IMR-90 (cell line): Measurements from ENCODE around the gene EVA1C. TPM values are rescaled to one million over a fixed set of nuclear protein-coding genes. Genes with fewer than 3 reads are reported as not detected.

ENCODE experiments used
- CTCF ChIP-seq: conservative IDR thresholded peaks from 2 replicates; pipeline ENCODE4 v1.5.1; 2012; ENCODE audit warnings: mild to moderate bottlenecking, low read depth, low read length, improper control_type of control experiment
- MAFK ChIP-seq: IDR thresholded peaks from 2 replicates; pipeline ENCODE4 v1.6.1; 2012; ENCODE audit warnings: low read depth, low read length, improper control_type of control experiment
- NFE2L2 ChIP-seq: fragments of 150-350 bp; IDR thresholded peaks from 2 replicates; pipeline ENCODE4 v1.6.1; 2016; ENCODE audit warnings: low read depth, mild to moderate bottlenecking, low read length
- RFX5 ChIP-seq: IDR thresholded peaks from 2 replicates; pipeline ENCODE4 v1.8.0; 2012; ENCODE audit warnings: low read depth, mild to moderate bottlenecking, low read length, moderate library complexity
- polyA plus RNA-seq, 3 experiments: library from polyadenylated mRNA; depleted of rRNA; stranded (reverse); fragments of >200 nt; gene quantifications; 2 replicates each; pipeline ENCODE4 v1.2.3, GENCODE V29; 2012; ENCODE audit warnings: low replicate concordance in 1 of 3
- total RNA-seq: library from RNA; depleted of rRNA; stranded (reverse); fragments of >200 nt; gene quantifications from 2 replicates; pipeline ENCODE4 v1.2.3, GENCODE V29; 2012

Gene EVA1C
- total and polyA plus RNA-seq, 2 of the 4 experiments (the other 2 are of a cell fraction) = 0.72 to 1.1 TPM

- TF ChIP-seq CTCF (0 out of 2 replicates have a peak, but pooled peaks have one; percentile 9), RFX5 (no peak), NFE2L2 (no peak), MAFK (no peak)
These were observed at the start of gene EVA1C (continued) for GRCh38 chr21:32412162-32413014.
